Neural cell (in vitro differentiated cells): ENCODE measurements around the gene RAP1GDS1.

Experiments used
- CTCF ChIP-seq: fragments of 450-650 bp; IDR thresholded peaks from 2 replicates; pipeline ENCODE4 v1.5.1; 2014; ENCODE audit warnings: antibody characterized with exemption, mild to moderate bottlenecking, moderate library complexity; ENCODE audit not compliant: poor library complexity, severe bottlenecking
- EP300 ChIP-seq: fragments of 450-650 bp; conservative IDR thresholded peaks from 2 replicates; pipeline ENCODE4 v1.6.1; 2014; ENCODE audit warnings: antibody characterized with exemption, mild to moderate bottlenecking, moderate library complexity; ENCODE audit not compliant: poor library complexity, severe bottlenecking
- EZH2 ChIP-seq: fragments of 200-600, 300-800 bp; shearing (Covaris generic), sonication (generic); IDR thresholded peaks from 2 replicates; pipeline ENCODE4 v1.6.1; 2014; ENCODE audit warnings: antibody characterized with exemption, low read length, borderline replicate concordance, mild to moderate bottlenecking; ENCODE audit not compliant: insufficient read depth, poor library complexity, severe bottlenecking
- POLR2AphosphoS5 ChIP-seq: IDR thresholded peaks from 2 replicates; pipeline ENCODE4 v1.6.1; 2012
- RAD21 ChIP-seq: fragments of 450-650 bp; conservative IDR thresholded peaks from 2 replicates; pipeline ENCODE4 v1.6.1; 2014; ENCODE audit warnings: antibody characterized with exemption, mild to moderate bottlenecking, moderate library complexity
- SMC3 ChIP-seq: fragments of 450-650 bp; conservative IDR thresholded peaks from 2 replicates; pipeline ENCODE4 v1.6.1; 2014; ENCODE audit warnings: antibody characterized with exemption, mild to moderate bottlenecking, moderate library complexity; ENCODE audit not compliant: poor library complexity

GRCh38 chr4:98290511-98290910 lies 29.3 kb downstream of the RAP1GDS1 start:
- TF ChIP-seq POLR2AphosphoS5 (no peak), CTCF (no peak), EZH2 (no peak), EP300 (no peak), RAD21 (no peak), SMC3 (no peak)
